ENCODE results near the gene ACP2.

The ACP2 gene

GRCh38 chr11:47249378-47249715 is 733 bp upstream of the ACP2 start:
- H3K4me3 ChIP-seq (ENCODE audit: low read depth, low read length) = peak overlapping the region; percentile 85
- H3K36me3 ChIP-seq = no peaks in the 10 kb centered on the region; the same call in 1 of the 2 replicates
- no peaks in the 10 kb centered on the region for H3K27me3 ChIP-seq
- no peak for TF ChIP-seq CTCF (IDR thresholded peaks at IDR 0.05; ENCODE audit: low read depth, low read length)
- no peaks in the 10 kb centered on the region; the same call in 1 of the 2 replicates for H3K4me1 ChIP-seq
- no peak for DNase-seq
- no peaks in the 10 kb centered on the region for H3K9me3 ChIP-seq

DNA sequence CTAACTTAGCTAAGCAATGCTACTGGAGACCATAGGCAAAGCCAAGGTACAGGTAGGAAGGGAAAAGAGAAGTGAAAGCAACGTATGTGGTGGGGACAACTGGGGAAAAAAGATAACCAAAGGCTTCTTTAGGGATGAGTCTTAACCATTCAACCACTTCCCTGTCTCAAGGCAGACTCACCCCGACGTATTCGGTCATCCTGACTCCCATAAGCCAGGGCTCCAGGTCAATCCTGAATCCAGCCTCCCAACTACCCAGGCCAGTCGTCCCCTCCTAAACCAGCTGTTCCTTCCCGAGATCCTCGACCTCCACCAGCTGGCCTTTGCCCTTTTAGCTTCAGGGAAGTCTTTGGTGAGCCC is 330 bp downstream of the ACP2 start:
- no peak for DNase-seq
- no peak for TF ChIP-seq CTCF (IDR thresholded peaks at IDR 0.05; ENCODE audit: low read depth, low read length)

DNA sequence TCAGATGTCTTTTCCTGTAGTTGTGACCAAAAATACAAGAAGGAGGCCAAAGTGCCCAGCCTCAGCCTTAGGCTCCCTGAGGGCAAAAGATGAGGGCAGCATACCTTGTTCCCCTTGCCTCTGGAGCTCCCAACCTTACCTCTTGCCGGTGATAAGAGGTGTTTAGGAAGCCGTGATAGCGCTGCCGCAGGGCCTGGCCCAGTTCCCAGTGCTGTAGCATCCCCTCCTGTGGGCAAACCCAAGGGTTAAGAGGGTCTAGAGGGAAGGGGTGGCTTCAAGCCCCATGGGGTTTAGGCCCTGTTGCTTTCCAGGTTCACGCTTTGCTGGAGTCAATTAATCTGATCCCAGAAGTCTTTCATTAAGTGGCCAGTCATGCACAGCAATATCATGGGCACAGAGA is 1.1 kb downstream of the ACP2 start:
- no peaks in the 10 kb centered on the region; the same call in 1 of the 2 replicates for H3K36me3 ChIP-seq
- DNase-seq = no peak
- H3K4me1 ChIP-seq = no peaks in the 10 kb centered on the region; the same call in 1 of the 2 replicates
- TF ChIP-seq CTCF (IDR thresholded peaks at IDR 0.05; ENCODE audit: low read depth, low read length) = no peak
- H3K27me3 ChIP-seq = no peaks in the 10 kb centered on the region
- H3K4me3 ChIP-seq (ENCODE audit: low read depth, low read length) = peak overlapping the region; percentile 85
- H3K9me3 ChIP-seq = no peaks in the 10 kb centered on the region

More for the DNA sequence above, 330 bp downstream of the ACP2 start:
- peak overlapping the region; percentile 85 for H3K4me3 ChIP-seq (ENCODE audit: low read depth, low read length)
- no peaks in the 10 kb centered on the region for H3K9me3 ChIP-seq
- H3K27me3 ChIP-seq = no peaks in the 10 kb centered on the region
- no peaks in the 10 kb centered on the region; the same call in 1 of the 2 replicates for H3K36me3 ChIP-seq
- H3K4me1 ChIP-seq = no peaks in the 10 kb centered on the region; the same call in 1 of the 2 replicates

DNA sequence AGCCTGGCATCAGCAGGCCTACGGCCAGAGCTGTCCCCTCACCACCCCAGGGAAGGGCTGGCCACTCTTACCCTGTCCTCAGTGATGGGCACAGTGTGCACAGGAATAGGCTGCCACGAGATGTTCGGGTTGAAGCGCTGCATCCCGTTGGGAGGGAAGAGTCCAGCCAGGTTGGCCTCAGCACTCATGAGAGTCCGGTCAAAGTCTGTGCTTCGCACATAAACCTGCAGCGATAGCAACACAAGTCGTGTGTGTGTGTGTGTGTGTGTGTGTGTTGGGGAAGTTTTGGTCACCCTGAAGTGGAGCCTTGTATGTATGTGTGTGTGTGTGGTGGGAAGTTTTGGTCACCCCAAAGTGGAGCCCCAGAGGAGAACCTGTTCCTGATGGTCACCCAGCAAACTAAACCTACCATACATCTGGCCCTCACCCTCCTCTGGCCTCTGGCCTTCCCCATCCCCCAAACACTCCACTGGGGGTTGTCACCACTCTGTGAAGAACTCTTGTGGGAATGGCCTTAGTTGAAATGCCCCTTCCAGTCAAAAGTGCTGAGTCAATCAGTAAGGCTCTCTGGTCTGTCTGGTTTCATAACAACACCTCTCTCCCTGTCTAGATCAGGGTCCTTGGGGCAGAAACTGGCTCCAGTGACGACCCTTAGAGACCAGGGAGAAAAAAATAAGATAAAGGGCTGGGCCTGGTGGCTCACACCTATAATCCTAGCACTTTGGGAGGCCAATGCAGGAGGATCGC is 2.8 kb downstream of the ACP2 start:
- Histone ChIP-seq H3K9me3 (no peaks in the 10 kb centered on the region), H3K4me3 (ENCODE audit: low read depth, low read length) (no peak overlapping the region), H3K27me3 (no peaks in the 10 kb centered on the region), H3K36me3 (no peaks in the 10 kb centered on the region; the same call in 1 of the 2 replicates), H3K4me1 (no peaks in the 10 kb centered on the region; the same call in 1 of the 2 replicates)
- no peak for DNase-seq
- TF ChIP-seq CTCF (IDR thresholded peaks at IDR 0.05; ENCODE audit: low read depth, low read length) = no peak

DNA sequence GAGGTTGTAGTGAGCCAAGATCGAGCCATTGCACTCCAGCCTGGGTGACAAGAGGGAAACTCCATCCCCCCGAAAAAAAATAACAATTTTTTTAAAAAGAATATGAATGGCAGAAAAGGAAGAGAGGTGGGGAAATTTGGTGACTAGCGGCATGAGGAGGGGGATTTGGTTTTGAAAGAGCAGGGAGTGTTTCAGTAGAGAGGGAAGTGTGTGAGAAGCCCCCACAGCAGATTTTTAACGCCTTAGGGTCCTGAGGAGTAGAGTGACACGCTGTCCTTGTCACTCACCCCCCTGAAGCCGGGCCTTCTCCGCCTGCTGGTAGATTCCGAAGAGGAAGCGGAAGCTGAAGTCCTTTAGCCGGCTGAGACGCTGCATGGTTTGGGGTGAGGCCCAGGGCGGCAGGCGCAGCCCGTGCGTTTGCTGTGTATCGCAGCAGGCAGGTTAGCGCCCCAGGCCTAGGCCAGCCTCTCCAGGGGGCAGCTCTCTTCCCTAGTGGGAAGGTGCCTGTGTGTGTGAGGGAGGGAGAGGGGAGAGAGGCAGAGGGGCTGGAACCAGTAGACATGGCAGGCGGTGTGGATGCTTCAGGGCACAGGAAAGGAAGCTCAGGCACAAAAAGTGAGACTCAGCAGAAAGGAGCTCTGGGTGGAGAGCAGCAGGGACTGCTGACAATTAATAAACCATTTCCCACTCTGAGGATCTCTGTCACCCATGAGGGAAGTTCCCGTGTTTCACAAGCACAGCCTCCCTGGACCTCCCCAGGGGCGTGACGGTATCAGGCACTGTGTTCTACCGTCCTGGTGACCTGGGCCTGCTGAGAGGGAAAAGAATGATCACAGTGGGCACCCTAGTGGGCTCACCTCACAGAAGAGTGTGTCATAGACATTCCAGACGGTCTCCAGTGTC is 3.9 kb downstream of the ACP2 start:
- peaks cover 3% of the 10 kb centered on the region for H3K36me3 ChIP-seq
- no peak for DNase-seq
- TF ChIP-seq CTCF (IDR thresholded peaks at IDR 0.05; ENCODE audit: low read depth, low read length) = no peak
- H3K9me3 ChIP-seq = no peaks in the 10 kb centered on the region
- H3K4me1 ChIP-seq = no peaks in the 10 kb centered on the region; the same call in 1 of the 2 replicates
- H3K4me3 ChIP-seq (ENCODE audit: low read depth, low read length) = no peak overlapping the region
- H3K27me3 ChIP-seq = no peaks in the 10 kb centered on the region
